CD4-positive, alpha-beta T cell treated with Interleukin-17A for 4 hours (primary cell): ENCODE measurements around the gene AKAP6.

Experiments
- DNase-seq: peaks from one replicate; pipeline ENCODE4 v3.0.0-alpha.2; 2020; ENCODE audit warnings: mixed read lengths

Gene AKAP6

DNA sequence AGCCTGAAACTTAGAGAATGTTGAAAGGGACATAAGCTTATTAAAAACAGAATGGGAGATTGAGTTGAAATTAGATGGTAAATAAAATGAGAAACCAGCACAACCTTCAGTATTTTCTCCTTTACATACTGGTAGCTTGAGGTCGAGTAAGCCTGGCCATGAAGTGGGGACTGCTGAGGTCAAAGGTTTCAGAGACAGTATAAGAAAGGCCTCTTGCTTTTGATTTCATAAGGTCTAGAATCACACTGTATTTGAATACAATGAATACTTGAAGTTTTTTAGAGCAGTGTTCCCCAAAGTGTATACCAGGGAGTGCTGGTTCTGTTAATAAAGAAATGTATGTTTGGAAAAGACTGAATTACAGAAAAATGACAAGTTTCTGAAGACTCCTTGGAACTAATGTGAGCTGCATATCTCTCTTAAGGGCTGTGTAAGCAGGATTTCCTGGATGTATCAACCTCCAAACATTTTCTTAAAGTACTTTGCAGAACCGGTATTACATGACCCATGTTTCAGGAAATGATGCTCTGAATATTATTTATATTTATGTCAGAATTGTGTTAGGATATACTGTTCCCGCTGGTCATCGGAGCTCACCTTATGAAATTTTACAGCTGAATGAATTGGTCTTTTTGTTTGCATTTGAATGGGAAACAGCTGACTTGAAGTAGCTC is 85.0 kb downstream of the AKAP6 start:
- no peak for DNase-seq

DNA sequence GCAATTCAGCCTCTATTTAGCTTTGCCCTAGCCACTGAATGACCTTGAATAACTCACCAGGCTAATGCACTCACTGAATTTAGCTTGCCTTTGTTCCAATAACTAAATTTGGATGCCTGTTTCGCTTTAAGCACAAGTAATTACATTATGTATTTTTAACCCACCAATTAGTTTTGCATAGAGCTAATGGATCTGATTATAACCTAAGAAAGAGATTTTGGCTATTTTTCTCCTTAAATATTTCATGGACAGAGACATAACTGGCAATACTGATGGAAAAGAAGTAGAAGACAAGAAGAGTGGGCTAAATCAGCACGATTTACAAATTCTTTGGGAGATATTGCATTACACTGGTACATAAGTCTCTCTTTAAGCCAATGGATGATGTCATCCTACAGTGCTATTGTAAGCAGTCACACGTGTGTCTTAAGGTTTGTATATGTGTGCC is 85.7 kb downstream of the AKAP6 start:
- DNase-seq, result no peak

DNA sequence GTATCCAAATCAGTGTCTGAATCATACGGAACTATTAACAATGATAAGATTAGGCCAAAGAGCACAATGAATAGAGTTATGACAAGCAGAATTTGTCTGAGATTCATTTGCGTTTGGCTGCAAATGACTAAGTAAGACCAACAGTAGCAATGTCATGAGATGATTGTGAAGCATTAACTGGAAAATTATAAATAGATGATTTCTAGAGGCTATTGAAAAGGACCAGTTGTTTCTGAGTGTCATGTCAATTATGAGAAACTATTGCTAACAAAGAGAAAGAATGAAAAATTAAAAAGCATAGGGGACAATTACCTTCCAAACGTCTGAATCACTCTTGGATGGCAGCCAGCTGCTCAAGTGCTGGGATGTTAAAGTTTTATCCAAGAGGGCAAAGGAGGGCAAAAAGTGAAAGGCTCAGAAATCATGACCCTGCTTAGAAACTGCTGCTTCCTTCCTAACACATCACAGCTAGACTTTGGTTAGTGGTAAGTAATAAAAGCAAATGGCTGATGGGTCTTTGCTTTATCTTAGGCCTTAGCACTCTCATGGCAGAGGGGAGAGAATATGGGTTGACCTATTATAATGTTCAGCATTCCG is 89.0 kb downstream of the AKAP6 start:
- DNase-seq, result no peak

DNA sequence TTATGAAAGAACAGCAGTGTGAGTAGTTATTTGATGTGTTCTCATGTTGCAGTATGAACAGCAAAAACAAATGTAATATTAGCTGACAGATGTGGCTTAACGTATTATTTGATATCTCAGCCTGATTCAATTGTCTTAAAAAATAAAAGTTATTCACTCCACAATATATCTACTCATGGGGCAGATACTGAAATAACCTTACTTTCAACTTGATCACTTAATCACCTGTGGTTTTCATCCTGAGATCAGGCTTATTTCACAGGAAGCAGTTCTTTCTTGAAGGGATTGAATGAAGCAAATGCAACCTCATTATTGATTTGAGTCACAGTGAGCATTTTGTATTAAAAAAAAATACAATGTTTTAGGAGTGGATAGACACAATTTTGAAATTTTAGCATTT is 90.3 kb downstream of the AKAP6 start:
- DNase-seq, result no peak

DNA sequence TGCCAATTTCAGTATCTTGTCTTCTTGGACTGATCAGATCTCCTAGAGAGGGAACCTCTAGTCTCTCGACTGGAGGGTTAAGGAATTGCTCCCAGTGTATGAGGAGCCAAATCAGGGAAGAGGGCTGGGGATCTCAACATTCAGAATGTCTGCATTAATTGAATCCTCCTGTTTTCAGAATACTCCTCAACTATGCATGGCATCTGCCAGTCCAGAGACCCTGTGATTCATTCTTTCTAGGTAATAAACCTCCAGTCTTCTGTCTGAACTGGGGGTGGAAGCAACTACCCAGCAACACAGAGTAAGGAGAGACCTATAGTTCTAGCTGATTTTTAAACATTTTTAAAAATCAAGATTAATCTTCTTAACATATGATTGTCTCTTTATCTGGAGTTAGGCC is 92.7 kb downstream of the AKAP6 start:
- DNase-seq, result no peak

DNA sequence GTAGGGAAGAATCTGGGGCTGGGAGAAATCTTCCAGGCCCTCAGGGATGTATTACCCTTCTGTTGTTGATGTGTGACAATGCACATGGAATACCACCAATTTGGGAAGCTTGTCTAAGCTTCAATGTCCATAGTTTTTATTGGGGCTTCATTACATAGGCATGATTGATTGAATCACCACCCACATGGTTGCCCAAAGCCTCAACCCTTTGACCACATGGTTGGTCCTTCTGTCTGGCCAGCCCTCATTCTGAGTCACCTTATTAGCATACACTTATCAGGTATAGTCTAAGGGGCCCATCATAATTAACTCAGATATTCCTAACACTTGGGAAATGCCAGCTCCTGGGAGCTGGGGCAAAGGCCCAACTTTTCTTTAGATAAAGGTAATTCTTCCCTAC is 93.3 kb downstream of the AKAP6 start:
- DNase-seq, result no peak

DNA sequence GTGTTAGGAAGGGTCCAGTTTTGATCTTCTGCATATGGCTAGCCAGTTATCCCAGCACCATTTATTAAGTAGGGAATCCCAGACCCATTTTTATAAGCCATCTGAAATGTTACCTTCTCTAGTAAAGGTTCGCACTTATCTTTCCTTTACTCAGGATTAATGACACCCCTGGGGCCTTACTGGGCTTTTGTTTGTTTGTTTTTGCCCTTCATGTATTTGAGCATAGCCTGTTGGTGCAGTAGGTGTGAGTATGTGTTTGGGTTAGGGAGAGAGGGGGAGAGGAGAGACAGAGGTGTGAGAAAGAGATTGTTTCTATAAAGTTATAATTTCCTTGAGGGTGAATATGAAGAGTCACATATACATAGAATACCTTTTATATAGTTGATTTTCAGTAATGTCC is 96.9 kb downstream of the AKAP6 start:
- no peak for DNase-seq

DNA sequence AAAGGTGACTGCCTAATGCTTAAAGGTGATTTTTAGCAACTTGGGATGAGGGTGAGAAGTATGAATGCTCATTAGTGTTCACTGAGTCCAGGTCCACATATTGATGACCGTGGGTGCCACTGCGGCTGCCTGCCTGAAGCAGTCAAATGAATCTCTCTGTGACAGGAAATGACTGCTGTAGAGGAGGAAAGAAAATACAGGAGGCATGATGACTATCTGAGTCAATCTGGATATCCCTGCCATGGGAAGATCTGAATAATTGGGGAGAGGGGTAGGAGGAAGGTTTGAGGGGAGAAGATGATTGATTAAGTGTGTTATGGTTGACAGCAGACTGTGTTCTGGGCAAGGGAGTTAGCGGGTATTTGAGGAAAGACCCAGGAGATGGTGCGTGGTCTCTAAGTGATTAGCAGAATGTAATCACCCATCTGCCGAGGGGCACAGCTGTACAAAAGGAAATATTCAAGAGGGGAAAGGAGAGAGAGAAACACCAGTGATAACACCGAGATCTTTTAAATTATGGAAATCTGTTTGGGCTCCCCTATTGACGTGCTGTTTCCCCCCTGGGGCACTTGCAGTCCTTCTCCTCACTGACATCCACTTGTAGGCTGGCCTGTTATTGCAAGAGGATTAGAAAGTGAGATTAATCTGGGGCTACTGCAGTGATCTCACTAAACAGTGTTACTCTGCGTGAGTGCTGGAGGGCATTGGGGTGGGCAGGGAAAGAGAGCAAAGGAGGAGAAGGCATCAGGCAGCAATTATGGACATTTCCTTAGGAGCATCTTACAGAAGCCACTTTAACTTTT is 97.7 kb downstream of the AKAP6 start:
- no peak for DNase-seq

DNA sequence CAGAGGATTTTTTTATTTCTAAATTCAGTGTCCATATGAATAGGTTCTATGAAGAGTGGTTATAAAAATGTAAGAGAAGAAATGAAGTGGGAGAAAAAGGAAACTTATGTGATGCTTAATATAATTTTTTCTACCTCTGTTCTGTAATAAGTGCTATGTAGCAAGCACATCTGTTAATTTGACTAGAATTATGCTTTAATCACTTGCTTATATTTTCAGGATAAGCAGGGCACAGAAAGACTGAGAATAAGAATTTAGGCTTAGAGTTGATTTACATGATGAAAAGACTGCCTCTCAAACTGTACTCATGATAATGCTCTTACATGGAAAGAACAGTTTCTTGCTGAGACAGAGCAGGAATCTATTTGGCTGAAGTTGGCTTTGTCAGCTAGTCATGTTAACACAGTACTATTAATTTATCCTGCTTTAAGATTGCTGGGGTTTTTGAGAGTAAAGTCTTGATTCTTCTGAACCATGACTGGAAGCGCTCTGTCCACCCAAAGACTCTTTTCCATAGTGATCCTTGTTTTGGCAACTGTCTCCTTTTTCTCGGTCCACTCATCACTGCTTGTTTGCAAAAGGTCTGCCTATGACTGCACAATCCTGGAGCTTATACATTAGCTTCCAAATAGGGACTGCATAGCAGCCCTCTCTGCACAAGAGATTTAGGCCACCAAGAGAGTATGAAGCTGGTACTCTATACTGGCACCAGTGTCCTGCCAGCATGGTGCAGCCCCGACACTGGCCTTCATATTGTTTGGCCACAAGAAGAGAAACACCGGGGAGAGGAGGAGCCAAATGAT is 98.8 kb downstream of the AKAP6 start:
- DNase-seq, result no peak

DNA sequence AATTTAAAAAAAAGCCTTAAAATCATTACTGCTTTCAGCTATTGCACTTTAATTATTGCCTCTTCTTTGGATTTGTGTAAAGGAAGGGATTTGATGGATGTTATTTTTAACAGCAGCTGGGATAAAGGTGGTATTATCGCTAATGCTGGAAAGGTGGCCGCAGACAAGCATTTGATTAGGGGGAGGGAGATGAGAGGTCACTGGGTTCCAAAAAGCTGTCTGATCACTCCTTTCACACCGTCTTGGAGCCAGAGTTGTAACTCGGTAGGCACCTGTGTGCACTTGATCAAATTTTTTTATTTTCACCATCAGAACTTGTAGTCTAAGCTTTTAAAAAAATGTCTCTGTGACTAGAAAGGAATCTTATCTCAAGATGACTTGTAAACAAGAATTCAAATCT is 99.8 kb downstream of the AKAP6 start:
- DNase-seq, result no peak

DNA sequence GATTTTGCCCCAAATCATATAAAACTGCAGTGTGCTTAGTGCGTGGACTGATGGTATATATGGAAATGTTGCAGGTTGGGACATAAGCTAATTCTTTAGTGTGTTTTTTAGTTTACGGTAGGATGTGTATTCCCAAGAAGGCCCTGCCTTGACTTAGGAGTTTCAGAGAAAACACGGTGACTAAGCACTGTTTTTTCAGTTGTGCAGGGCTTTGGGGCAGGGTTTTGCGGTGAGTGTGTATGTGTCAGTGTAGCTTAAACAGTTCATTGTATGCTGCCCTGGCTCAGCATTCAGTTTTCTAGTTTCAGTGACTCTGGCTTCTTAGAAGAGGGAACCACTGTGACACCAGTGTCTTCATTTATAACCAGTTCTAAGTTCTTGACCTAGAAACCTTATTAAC is 101.2 kb downstream of the AKAP6 start:
- no peak for DNase-seq

DNA sequence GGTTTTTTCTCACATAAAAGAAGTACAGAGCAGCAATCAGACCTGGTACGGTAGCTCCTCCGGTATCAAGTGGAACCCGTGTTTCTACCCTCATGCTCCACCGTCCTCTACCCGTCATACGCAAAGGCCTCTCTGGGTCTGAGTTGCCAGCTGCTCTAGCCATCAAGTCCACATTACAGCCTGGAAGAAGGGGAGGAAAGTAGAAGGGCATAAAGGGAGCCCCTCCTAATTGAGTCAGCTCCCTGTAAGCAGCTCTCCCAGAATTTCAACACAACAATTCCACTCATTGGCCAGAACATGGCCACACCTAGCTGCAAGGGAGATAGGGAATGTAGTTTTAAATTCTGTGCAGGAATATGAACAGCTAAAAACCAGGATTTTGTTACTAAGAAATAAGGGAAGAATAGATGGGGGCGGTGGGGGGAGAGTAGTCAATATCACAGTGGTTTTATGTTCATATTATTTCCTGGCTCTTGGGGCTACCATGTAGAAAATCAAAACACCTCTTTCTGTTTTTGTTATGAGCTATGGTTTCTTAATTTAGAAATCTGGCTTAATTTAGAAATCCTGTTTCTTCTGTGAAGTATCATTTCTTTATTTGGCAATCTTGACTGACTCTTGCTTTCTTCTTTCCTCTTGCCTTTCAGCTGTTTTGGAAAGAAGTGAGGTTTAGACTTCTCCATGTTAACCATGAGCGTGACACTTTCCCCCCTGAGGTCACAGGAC is 103.9 kb downstream of the AKAP6 start:
- no peak for DNase-seq

DNA sequence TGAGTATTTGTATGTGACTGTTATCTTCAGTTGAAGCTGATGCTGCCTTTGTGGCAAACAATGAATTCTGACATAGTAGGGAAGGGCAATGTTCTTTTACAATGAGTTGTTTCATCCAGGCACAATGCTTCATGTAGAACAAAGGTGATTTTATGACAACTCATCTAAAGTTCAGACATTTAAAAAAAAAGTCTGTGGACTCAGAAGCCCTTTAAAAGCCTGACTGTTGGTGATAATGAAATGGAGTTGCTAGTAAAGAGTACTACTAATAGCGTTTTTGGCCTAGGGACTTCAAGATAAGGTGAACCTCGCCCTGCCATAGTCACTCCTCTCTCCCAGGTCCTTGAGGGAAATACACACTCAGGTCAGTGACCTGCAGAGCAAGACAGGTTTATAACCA is 105.1 kb downstream of the AKAP6 start:
- no peak for DNase-seq

DNA sequence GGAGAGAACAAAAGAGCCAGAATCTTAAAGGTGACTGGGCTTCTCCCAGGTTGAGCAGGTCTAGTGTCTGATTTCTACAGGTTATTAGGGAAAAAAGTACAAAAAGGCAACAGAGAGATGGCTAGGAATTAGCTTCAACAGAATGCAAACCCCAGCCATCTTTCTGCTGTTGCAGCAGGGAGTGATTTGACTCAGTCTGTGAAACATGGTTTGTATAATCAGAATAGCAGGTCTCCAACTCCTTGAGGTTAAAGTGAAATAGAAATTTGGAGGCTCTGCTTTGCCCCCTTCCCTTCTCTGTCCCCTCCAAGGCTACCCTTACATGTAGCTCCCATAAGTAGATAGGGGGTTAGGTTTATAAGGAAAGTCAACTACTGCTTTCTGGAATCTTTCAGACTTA is 105.8 kb downstream of the AKAP6 start:
- DNase-seq, result no peak

DNA sequence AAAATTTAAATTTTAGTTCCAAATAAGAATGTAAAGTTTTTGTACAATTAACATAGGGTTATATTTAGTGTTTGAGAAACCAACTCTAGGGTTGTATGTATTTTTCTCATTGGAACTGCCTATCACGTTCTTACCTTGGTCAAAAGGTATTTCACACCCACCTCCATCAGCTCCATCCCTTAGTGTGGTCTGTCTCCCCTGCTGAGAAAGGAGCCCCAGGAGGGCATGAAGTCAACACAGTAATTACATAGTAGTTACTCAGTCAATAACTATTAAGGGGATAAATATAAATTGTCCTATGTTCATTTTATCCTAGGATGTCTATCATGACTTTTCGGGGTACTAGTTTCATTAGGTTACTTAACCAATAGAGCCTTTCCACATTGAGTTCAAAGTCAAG is 106.3 kb downstream of the AKAP6 start:
- DNase-seq, result no peak

DNA sequence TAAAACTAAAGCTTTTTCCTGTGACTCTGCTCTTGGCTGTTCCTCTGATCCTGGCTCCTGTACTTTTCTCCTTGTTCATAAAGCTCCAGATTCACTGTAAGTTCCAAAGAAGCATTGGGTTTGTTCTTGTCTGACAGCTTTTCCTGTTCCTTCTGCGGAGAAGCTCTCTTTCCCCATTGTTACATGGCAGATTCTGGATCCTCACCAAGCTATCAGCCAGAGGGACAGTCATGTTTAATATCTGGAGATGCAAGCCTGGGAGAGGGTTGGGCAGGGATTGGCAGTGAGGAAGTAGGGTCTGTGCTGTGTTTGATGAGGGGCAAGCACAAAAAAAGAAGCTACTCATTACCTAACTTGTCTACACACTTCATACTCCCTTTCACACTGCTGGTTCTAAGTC is 107.9 kb downstream of the AKAP6 start:
- no peak for DNase-seq

DNA sequence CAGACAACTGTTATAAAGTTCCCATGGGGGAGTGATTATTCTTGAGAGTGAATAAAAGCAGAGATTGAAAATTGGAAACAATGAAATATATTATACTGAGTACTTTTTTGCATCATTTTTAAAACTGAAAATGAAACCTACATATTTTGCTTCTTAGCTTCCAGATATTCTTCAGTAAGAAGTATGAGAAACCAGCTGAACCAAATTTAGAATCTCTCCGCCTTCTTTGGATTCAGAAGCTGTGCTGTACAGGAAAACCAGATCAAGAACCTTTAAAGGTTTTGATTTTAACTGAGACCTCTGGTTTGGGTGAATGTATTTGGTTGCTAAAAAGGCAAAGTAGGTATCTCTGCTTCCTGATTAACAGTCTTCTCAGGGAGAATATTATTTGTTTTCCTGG is 109.4 kb downstream of the AKAP6 start:
- no peak for DNase-seq

DNA sequence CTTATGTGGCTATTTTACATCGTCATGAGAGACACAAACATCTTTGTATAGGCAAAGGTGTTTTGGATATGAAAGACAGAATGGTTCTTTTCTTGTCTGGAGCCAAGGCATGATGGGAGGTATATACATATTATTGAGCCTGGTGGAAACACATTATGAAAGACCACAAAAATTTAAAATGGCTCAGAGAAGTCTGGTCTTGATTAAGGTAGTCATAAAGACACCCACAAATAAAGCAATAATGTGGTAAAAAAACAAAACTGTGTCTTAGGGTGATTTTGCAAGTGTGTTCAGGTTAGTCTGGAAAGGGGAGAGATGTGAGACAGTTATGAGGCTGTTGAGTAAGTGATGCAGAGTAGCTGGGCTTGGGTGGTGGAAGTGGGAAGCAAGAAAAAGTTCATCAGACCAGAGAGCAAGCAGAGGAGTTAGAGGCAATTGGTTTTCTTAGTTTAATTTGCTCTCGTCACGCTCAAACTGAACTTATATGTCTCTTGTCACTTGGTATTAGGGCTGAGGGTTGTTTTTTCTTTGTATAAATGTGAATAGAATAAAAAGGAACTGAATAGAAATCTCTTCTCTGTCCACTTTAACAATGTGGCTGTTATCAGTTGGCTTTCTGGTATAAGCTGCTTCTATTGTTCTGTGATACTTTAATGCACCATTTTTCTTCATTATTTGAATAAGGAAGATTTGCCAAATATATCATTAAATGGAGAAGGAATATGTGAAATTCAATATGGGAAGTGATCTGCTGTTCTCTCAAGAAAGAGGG is 115.0 kb downstream of the AKAP6 start:
- DNase-seq, result no peak

DNA sequence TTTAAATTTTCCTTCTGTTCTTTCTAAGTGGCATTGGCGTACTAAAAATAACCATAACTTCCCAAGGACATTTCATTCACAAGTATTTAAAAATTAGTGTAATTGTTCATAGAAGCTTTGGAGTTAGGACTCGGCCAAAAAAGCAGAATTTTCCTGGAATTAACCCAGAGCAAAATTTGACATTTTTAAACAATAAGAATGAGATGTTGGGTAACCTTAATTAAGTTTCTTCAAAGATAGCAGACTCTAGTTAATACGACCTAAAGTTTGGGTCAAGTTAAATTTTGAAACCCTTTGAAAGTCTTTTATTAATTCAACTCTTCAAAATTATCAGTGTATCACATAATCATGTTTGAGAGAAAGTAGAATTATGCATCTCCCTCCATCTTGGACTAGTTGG is 118.3 kb downstream of the AKAP6 start:
- no peak for DNase-seq

DNA sequence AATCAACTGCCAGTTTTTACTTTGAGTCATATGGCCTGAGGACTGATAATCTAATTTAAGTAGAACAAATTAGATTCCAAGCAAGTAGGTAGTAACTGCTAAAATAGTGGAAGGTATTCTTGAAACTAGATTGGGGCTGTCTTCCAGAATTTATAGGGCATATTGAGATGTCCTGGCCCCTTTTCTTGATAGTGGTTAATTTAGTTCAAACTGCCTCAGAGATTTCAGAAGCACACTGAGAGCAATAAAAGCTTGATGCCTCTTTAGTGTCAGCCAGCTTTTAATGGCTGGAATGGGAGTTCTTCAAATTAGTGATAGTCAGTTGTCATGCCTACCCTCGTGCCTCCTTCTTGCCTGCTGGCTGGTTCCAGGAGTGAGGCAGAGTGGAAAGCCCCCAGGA is 120.5 kb downstream of the AKAP6 start:
- no peak for DNase-seq

DNA sequence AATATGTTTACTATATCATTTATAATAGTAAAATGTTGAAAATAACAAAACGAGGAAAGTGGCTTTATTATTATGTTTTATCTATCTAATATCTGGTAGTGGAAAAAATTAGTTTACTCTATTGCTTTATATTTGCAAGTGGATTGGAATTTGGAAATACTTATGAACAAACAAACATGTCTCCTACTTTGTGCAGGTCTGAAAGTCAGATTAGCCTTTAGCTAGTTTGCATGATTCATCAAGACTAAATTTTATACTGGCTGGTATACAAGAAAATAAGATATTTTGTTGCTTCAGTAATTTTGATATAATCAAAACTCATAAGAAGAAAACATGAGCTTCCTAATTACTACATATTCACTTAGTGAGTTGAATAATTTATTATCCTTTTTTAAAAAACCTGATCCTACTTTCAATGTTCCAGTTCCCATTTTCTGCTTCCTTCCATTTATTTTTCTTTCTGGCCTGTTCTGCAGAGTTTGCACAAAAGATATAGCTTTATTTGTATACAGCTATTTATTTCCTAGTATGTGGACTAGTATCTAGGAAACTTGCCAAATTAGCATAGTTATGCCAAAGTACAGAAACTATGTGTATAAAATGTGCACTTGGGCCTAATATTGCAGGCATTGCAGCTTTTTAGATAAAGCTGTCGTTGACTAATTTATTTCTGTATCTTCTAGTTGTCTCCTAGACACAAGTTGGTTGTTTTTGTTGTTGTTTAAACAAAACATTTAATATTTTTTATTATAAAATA is 122.0 kb downstream of the AKAP6 start:
- DNase-seq, result no peak
